Measurements from ENCODE around the gene CAMK2N2. TPM values are rescaled to one million over a fixed set of nuclear protein-coding genes. Genes with fewer than 3 reads are reported as not detected.

The CAMK2N2 gene
- total and polyA plus RNA-seq, 9 of the 15 experiments (the other 6 are each of a cell fraction or from before 2014, with no cell fraction given): 0.08 to 0.22 (median 0.11) TPM; not detected in 5

GRCh38 chr3:184248454-184249411 is 12.6 kb downstream of the CAMK2N2 start, which contains the start of gene ALG3 (continued):
- TF ChIP-seq PRDM10 (IDR thresholded peaks at IDR 0.05; ENCODE audit: partially characterized antibody): peak; percentile 8
- TF ChIP-seq DPF2 (IDR thresholded peaks at IDR 0.05): 0 out of 2 replicates have a peak, but pooled peaks have one; percentile 10
- TF ChIP-seq ZNF23 (CRISPR knock-in tag; IDR thresholded peaks at IDR 0.05): no peak
- no peak for TF ChIP-seq ZC3H8 (IDR thresholded peaks at IDR 0.05)
- TF ChIP-seq MECOM (CRISPR knock-in tag; IDR thresholded peaks at IDR 0.05): no peak
- no peak for TF ChIP-seq KLF10 (CRISPR knock-in tag; IDR thresholded peaks at IDR 0.05)
- no peak for TF ChIP-seq TCF7L2 (IDR thresholded peaks at IDR 0.05; ENCODE audit: low read depth, low read length)
- no peak for TF ChIP-seq TCF15 (CRISPR knock-in tag; IDR thresholded peaks at IDR 0.05)
- TF ChIP-seq PTRF (tag; IDR thresholded peaks at IDR 0.05): no peak
- no peak for TF ChIP-seq TCF3 (CRISPR knock-in tag; IDR thresholded peaks at IDR 0.05)
- no peak for TF ChIP-seq CEBPZ (IDR thresholded peaks at IDR 0.05; ENCODE audit: borderline replicate concordance, low read depth, low read length)
- TF ChIP-seq CSDE1 (IDR thresholded peaks at IDR 0.05): peak in 1 of 2 experiments; percentile 81; a peak in 1 of 4 replicates
- TF ChIP-seq JUNB (CRISPR knock-in tag; conservative IDR thresholded peaks at IDR 0.05): no peak
- no peak for TF ChIP-seq SETDB1 (IDR thresholded peaks at IDR 0.05; ENCODE audit: low read length)
- TF ChIP-seq CC2D1A (IDR thresholded peaks at IDR 0.05): no peak
- no peak for TF ChIP-seq RAD51 (IDR thresholded peaks at IDR 0.05; ENCODE audit: borderline replicate concordance, low read depth)
- no peak for TF ChIP-seq MCM7 (IDR thresholded peaks at IDR 0.05)
- TF ChIP-seq THAP7 (CRISPR knock-in tag; IDR thresholded peaks at IDR 0.05): no peak
- TF ChIP-seq ZC3H11A (IDR thresholded peaks at IDR 0.05; ENCODE audit: low read depth, low read length): 0 out of 2 replicates have a peak, but pooled peaks have one; percentile 76
- no peak for TF ChIP-seq ADNP (tag; IDR thresholded peaks at IDR 0.05)
- no peak for TF ChIP-seq ZC3H4 (CRISPR knock-in tag; IDR thresholded peaks at IDR 0.05; ENCODE audit: borderline replicate concordance)
- peak; percentile 61 to 89; a peak in 3 of 4 replicates for TF ChIP-seq NONO (IDR thresholded peaks at IDR 0.05; ENCODE audit: low read depth in 2 of 2, low read length in 1 of 2)

Data from K562 (cell line).